HG02763 (cell line): ENCODE measurements around the gene GEMIN4.

ENCODE experiments used
- ATAC-seq: cut with Tn5 transposase; IDR thresholded peaks from one replicate; pipeline ENCODE4 v1.9.1; 2021; ENCODE audit warnings: mild to moderate bottlenecking, moderate library complexity; ENCODE audit not compliant: unreplicated experiment

Gene GEMIN4

GRCh38 chr17:744937-745336, 7.1 kb downstream of the GEMIN4 start:
- ATAC-seq: no peak

- ATAC-seq: no peak
Observed at GRCh38 chr17:743139-743538, 8.9 kb downstream of the GEMIN4 start.

- ATAC-seq: no peak
Observed at GRCh38 chr17:742147-742793, 9.8 kb downstream of the GEMIN4 start.

GRCh38 chr17:740240-741017, 11.6 kb downstream of the GEMIN4 start:
- peak; percentile 57 for ATAC-seq

GRCh38 chr17:737561-738113, 14.4 kb downstream of the GEMIN4 start:
- no peak for ATAC-seq

- ATAC-seq: no peak
Observed at GRCh38 chr17:733743-734142, 18.3 kb downstream of the GEMIN4 start.

- peak; percentile 31 for ATAC-seq
Observed at GRCh38 chr17:732902-733720, 19.0 kb downstream of the GEMIN4 start.

GRCh38 chr17:732067-732901, 19.8 kb downstream of the GEMIN4 start, which contains the start of gene TLCD3A:
TLCD3A (plus strand) TSS chr17:732596; CDS start chr17:732648, 52 bp downstream.
- peak; percentile 56 for ATAC-seq

- ATAC-seq: no peak
Observed at GRCh38 chr17:731644-732066, 20.4 kb downstream of the GEMIN4 start.

GRCh38 chr17:728911-729310, 23.2 kb downstream of the GEMIN4 start:
- ATAC-seq: no peak

GRCh38 chr17:726271-726919, 25.7 kb downstream of the GEMIN4 start:
- ATAC-seq: no peak

- ATAC-seq: no peak
Observed at GRCh38 chr17:725746-726145, 26.3 kb downstream of the GEMIN4 start.

GRCh38 chr17:725084-725483, 27.0 kb downstream of the GEMIN4 start:
- ATAC-seq: no peak

GRCh38 chr17:721540-721937, 30.5 kb downstream of the GEMIN4 start:
- no peak for ATAC-seq

- ATAC-seq: no peak
Observed at GRCh38 chr17:720706-721539, 31.1 kb downstream of the GEMIN4 start.

- no peak for ATAC-seq
Observed at GRCh38 chr17:718075-718474, 34.0 kb downstream of the GEMIN4 start.

GRCh38 chr17:708132-708531, 43.9 kb downstream of the GEMIN4 start:
- ATAC-seq: no peak

- ATAC-seq: no peak
Observed at GRCh38 chr17:705863-706262, 46.2 kb downstream of the GEMIN4 start.

GRCh38 chr17:705011-705410, 47.1 kb downstream of the GEMIN4 start:
- no peak for ATAC-seq
